Esophagus mucosa (tissue), 1 donor: Measurements from ENCODE around the gene RAPGEF2. TPM values are rescaled to one million over a fixed set of nuclear protein-coding genes. Genes with fewer than 3 reads are reported as not detected.
"Not testable (repeated sequence)": the region's sequence is repeated elsewhere in the genome, so short reads cannot be mapped to it uniquely, and the experiment has no call there.

ENCODE experiments used
- ATAC-seq: fragments of 200-7000 bp; cut with Tn5 transposase; one replicate; pipeline ENCODE4 v1.9.1; 2020
- total RNA-seq: library from RNA; stranded (reverse); gene quantifications from one replicate; pipeline ENCODE4 v1.2.4, GENCODE V29; 2023
- donor health status: DM: yes; HTN: yes; CAD: no.

RAPGEF2 gene
- total RNA-seq, 1 donor from 2014 or later: 8.4 TPM

DNA sequence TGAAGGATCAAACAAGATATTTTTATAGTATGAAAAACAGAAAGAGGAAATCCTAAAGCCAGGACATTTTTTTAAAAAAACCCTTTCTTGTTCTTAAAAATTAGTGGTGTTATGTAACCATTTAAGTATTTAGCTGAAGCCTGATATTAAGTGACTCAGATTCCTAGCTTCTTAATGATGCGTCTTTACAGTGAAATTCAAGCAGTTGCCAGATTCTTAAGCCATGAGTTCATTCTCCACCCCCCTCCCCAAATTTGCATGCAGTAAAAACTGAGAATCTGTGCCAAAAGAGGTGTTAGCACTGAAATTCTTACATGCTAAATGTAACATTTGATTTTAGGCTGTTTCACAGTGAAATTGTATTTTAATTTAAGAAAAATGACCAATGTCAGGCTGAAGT lies 180.8 kb downstream of the RAPGEF2 start:
- no peak for ATAC-seq

DNA sequence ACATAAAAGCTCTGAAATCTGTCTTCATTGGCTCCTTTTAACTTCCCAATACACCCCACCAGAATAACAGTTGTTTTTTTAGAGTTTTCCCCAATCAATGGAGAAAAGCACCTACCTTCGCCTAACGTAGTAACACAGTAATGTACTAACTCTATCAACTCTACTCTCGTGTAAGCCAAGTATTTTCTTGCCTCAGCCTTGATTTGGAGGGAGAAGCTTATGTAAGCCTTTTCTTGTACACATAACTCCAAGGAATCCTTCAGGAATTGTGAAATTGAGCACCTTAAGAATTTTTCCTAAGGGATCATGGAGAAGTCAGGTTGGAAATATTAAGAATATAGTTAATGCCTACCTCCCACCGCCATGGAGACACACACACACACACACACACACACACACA lies 181.2 kb downstream of the RAPGEF2 start:
- ATAC-seq: no peak

DNA sequence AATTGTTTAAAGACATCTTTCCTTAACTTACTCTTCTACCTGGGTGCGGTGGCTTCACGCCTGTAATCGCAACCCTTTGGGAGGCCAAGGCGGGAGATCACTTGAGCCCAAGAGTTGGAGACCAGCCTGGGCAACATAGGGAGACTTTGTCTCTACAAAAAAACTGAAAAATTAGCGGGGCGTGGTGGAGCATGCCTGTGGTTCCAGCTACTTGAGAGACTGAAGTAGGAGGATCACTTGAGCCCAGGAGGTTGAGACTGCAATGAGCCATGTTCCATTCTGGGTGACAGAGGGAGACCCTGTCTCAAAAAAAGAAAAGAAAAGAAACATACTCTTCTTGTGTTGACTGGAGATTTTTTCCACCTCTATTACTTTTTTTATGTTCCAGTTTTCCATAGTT lies 181.9 kb downstream of the RAPGEF2 start:
- ATAC-seq: no peak

DNA sequence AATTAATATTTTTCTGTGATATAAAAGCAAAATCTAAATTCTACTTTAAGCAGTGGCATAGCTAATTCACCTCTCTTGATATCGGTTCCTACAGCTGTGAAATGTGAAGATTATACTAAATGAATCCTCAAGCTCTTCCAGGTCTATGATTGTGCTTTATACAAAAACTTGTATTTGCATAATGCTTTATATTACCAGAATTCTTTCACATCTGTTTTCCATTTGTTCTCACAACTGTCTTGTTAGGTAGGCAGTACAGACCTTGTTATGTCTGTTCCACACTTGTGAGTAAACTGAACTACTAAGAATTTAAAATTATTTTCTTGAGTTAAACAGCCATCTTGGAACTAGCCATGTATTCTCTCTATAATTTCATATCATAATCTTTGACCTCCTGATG lies 184.9 kb downstream of the RAPGEF2 start:
- no peak for ATAC-seq

DNA sequence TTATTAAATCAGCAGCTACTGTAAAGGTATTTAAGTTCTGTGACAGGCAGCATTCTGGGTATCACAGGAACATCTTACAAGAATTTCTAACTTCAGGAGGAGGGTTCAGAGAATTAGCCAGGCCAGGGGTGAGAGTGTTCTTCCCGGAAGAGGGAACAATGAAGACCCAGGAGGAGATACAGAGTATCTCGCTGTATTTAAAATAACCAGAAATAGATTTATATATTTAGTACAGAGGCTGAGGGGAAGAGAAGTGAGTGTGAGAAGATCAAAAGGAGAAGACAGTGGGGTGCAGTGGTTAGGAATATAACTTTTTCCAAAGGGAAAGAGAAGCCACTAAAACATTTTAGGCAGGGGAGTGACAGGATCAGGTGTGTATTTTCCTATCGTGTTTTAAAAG lies 186.8 kb downstream of the RAPGEF2 start:
- ATAC-seq: no peak

DNA sequence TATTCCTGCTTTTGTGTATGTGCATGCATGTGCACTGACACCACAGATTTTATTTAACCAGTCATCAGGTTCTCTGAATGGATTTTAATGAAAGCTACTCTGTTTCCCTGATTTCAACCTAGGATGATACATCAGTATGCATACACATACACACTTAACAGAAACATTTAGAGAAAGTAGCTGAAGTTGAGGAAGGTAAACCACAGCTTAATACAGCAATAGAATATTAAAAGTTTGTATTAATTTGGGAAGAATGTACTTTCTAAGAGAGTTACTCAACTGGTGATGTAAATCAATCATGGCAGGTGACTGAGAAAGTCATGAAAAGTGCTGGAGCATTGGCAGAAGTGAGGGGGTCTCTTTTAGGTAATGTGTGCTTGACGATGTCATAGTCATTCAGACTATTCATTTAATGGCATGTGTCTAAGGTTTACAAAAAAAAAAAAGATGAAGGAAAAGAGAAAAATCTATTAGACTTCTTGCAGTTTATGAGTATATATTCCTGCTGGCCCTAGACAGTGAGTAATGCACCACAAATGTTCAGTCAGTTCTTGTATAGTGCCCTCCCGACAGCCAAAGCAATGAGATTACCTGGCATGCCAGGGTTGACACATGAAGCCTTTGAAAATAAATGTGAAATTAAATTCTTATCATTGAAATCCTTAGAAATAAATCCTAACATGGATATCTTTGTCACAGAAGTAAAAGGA lies 187.6 kb downstream of the RAPGEF2 start:
- no peak for ATAC-seq

DNA sequence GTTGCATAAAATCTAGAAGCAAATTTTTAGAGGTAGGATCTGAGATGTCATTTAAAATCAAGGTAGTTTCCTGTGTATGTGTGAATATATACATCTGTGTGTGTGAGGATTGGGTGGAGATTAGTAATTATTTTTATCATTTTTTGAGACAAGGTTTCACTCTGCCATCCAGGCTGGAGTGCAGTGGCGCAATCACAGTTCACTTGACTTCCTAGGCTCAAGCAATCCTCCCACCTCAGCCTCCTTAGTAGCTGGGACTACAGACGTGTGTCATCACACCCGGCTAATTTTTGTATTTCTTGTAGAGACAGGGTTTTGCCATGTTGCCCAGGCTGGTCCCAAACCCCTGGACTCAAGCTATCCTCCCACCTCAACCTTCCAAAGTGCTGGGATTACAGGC lies 188.3 kb downstream of the RAPGEF2 start:
- no peak for ATAC-seq

DNA sequence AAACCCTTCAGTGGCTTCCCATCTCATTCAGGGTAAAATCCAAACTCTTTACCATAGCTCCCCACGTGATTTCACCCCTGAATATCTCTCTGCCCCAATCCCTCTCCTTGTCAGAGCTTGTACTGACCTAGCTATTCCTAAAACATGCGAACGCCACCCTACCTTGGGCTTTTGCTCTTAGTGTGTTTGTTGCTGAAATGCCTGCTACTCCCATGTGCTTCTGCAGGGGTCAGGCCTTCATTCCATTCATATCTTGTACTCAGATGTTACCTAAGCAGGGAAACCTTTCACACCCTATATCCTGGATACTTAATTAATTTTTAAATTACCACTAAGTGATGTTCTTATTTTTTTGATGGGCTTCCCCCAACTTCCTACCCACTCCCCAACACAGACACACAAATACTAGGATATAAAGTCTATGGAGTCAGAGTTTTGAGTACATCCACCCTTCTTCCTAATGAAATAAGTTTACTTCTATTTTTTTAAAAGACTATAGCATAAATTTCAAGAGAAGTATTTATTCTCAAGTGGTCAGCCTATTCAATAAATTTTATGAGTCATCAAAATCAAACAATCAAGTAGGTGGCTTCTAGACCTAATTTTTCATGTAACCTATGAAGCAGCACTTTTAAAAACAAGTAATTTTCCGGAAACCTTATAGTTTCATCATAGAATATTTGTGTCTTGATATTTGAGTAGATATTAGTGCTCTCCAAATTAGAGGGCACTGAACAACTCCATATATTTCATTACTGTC lies 189.4 kb downstream of the RAPGEF2 start:
- ATAC-seq: no peak

DNA sequence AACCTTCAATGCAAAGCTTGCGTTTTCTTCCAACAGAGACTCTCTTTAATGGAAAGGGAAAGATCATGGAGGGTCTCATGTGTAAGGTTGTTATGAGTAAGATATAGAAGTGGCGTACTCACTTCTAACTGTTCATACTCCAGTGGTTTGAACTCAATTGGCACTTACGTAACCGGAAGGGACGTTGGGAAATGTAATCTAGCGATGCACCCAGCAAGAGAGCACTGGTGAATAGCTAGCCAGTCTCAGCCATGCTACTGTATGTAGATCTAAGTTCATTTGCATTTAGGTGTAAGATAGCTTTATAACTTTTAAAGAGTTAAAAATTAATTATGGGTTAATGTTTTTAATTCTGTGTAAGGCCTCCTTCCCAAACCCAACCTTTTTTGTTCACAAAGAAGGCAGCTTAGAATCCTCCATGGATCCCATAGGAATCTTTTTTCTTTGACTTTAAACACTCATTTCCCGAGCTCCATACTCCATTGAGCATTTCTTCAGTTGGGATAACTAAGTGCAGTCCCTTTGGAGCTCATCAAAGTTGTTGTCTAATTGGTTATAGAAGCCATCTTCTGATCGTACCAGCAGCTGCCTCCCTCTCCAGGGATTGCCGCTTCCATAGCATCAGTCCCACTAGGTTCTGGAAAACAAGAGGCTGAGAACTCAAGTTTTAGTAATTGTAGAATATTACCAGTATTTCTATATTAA lies 191.1 kb downstream of the RAPGEF2 start:
- no peak for ATAC-seq

DNA sequence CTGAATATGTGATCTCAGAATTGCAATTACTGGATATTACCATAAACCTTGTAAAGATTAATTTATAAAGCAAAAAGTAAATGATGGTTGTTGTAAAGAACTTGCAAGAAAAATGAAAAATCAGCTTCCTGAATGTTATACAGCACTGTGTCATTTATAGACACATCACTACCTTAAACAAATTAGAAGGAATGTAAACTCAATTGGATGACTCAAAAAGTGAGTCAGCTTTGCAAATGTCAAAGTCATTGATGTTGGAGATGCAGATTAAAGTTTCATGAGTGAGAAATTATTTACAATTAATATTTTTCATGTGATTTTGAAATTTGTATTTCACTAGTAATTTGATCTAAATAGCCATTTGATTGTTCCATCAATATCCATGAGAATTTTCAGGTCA lies 193.2 kb downstream of the RAPGEF2 start:
- ATAC-seq: peak; percentile 66

DNA sequence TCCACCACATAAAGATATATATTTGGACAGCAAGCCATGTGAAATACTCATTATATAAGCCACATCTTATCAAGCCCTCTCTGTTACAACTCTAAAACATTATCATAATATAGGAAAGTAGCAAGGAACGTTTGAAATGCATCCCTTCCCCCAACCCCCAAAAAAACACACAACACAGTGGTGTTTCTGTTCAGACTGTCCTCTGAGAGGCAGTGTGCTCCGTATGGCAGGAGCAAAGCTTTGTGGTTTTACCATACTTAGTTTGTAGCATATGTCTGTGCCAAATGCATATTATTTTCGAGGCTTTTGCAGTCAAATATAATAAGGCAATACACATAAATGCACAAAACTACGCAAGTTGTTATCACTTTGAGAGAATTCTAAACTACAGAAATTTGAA lies 194.2 kb downstream of the RAPGEF2 start:
- no peak for ATAC-seq

DNA sequence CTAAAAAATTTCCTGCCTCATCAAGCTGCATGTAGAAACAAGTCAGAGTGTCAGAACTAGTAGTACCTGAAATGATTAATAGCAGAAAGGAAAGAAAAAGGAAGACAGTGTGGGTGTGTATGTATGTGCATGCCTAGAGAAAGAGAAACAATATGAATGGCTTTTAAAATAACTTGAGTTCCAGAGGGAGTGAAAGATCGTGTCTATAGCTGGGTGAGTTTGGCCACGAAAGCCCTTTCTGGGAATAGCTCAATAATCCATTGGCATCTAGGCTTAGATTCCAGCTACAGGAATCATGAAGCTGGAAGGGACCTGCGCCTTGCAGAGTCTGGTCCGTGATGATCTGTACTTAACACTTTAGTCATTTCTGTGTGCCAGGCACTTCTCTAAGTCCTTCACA lies 195.6 kb downstream of the RAPGEF2 start:
- peak; percentile 98 for ATAC-seq

DNA sequence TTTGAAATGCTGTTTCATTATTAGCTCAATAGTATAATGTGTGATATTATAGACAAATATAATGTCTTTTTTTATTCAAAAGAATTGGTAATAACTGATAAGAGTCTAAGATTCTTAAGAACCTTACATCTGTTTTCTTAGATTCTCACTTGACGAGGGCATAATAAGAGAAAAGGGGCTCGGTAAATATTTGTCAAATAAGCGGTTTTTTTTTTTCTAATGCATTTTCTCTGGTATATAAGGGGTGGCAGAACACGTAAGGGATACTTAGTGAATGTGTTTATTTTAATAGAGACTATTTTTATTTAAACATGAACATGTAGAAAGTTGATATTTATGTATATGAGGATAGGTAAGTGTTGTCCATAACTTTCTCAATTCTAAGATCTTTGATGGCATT lies 200.6 kb downstream of the RAPGEF2 start:
- no peak for ATAC-seq

DNA sequence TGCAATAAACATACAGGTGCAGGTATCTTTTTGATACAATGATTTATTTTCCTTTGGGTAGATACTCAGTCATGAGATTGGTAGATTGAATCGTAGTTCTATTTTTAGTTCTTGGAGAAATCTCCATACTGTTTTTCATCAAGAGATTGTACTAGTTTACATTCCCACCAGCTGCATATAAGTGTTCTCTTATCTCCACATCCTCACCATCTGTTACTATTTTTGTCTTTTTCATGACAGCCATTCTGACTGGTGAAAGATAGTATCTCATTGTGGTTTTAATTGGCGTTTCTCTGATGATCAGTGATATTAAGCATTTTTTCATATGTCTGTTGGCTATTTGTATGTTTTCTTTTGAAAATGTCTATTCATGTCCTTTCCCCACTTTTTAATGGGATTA lies 202.2 kb downstream of the RAPGEF2 start:
- no peak for ATAC-seq

DNA sequence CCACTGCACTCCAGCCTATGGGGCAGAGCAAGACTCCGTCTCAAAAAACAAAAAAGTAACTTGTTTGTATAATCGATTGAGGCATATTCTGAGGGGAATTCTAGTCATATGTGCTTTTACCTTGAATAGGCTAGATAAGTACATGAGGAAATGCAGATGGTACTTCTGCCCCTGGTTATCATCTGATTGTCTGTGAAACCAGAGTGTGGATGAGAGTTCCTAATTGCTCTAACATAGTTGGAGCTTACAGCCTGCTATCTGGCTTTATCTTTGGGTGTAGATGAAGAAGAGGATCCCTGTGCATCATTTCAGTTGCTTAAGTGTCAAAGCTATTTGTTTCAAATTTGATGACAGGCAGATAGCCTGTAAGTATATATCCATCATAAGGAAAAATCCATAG lies 205.1 kb downstream of the RAPGEF2 start:
- no peak for ATAC-seq

DNA sequence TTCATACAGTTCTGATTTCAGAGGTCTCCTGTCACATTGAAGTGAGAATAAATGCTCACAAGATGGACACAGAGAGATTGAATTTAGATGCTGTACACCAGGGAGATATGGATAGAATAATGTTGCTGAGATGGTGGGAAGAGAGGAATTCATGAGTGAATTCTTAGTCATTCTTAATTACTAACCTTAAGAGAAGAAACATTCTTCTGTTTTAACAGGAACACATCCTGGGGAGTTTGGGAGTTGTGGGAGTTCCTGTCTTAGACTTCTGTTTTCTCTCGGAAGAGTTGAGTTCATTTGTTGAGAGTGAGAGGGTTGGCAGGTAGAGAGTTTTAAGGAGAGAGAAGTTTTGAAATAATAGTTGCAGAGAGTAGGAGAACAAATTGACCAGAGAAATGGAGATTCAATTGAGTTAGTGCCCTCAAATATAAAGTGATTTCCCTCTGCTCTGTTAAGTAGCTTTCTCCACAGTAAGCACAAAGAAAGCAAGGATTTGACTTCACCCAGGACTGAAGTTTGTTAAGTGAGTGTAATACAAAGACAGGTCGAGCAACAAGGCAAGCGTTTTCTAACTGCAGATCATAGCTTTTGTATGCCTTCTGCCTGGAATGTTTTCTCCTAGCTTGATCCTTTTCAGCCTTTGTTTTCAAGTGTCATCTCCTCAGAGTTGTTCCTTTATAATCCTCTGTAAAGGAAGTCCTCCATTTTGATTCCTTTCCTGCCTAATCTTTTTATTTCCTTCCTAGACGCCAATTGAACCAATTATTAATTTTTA lies 205.9 kb downstream of the RAPGEF2 start:
- no peak for ATAC-seq

DNA sequence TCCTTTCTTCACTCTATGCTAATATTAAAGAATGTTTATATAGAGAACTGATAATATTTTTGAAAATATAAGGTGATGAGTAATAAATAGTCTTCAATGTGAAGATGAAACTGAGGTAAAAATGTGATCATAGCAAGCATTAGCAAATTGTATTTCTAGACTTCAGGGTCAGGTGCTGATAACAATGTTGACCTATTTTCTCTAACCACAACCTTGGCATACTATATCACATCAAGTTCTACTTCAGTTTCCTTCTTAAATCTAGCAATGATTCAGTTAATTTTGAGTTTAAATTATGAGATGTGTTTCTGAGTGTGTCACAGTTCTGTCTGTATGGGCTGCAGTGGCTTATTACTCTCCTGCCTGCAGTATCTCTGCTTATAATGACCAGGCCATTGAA lies 209.4 kb downstream of the RAPGEF2 start:
- ATAC-seq: no peak

DNA sequence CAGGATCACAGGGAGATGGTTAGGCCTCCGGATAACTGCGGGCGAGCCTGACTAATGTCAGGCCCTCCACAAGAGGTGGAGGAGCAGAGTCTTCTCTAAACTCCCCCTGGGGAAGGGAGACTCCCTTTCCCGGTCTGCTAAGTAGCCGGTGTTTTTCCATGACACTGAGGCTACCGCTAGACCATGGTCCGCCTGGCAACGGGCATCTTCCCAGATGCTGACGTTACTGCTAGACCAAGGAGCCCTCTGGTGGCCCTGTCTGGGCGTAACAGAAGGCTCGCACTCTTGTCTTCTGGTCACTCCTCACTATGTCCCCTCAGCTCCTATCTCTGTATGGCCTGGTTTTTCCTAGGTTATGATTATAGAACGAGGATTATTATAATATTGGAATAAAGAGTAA lies 213.0 kb downstream of the RAPGEF2 start:
- not testable (repeated sequence) for ATAC-seq

DNA sequence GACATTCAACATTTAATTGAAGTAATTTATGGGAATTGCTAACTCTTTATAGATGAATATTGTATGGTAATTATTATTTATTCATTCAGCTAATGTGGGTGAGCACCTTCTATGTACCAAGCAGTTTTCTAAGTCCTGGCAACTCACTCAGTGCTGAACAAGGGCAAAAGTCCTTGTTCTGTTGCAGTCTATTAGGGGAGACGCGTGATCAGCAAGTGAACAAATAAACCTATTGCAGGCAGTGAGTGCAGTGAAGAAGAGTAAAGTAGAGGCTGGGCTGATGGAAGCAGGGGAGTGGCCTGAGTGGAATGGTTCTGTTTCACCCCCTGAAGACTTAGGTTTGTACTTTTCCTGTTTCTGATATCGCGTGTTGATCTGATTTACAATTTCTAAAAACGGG lies 214.3 kb downstream of the RAPGEF2 start:
- ATAC-seq: no peak

DNA sequence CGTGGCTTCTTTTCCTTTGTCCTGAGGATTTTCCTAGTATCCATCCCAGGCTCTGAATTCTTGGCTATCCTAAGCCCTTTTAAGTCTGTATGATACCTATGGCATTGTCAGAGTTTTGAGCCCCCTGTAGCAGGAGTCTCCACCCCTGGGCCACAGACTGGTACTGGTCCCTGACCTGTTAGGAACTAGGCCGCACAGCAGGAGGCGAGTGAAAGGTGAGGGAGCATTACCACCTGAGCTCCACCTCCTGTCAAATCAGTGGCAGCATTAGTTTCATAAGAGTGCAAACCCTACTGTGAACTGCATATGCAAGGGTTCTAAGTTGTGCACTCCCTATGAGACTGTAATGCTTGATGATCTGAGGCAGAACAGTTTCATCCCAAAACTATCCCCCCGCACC lies 216.1 kb downstream of the RAPGEF2 start:
- no peak for ATAC-seq

DNA sequence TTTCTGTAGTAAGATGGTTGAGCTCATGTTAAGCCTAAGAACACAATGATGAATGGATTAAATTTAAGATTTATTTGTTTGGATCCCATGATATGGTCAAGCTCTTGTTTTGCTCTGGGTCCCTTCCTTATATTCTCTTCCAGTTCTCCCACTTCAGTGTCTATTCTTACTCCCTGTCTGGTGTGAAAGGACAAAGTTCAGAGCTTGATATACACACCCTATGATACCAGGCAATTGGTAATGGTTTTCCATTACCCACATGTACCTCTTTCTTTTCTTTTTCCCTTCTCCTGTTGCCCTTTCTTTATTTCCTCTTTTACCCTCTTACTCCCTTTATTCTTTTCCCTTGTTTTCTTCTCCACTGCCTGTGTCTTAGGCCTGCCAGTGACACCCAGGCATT lies 223.6 kb downstream of the RAPGEF2 start:
- ATAC-seq: no peak

DNA sequence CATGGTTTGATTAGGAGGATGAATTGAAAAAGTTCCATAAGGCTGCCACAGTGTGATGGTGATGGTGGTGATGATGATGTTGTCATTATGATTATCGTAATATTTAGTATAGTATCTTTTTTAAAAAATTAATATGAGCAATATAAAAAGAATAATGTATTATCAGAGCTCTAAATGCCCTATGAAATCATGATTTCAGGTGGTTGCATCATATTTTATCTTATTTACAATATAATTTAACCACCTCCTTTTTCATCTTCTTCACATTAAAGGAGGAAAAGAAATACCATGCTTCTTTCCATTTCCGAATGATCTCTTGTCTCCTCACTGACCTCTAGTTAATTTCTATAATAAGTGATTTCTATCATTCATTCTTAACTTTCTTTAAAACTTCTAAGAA lies 225.9 kb downstream of the RAPGEF2 start:
- no peak for ATAC-seq

DNA sequence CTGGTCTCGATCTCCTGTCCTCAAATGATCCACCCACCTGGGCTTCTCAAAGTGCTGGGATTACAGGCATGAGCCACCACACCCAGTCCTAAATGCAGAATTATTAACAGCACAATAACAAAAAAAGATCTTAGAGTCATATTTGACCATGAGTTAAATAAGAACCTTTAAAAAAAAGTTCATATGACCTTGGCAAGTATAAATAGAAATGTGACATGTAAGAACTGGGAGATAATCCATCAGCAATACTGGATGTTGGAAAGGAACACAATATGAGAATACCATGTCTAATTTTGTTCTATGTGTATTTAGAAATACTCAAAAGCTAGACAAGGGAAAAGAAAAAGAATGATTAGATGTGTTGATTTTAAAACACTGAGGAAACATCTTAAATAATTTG lies 231.6 kb downstream of the RAPGEF2 start:
- no peak for ATAC-seq
